CD14-positive monocyte (primary cell): ENCODE data around the gene WHRN. TPM values are rescaled to one million over a fixed set of nuclear protein-coding genes. Genes with fewer than 3 reads are reported as not detected.

ENCODE experiments used
- DNase-seq, 3 donors: peaks; one replicate each; pipeline ENCODE4 v3.0.0-alpha.2; 2011 to 2022
- H2AFZ ChIP-seq: 2 replicates; pipeline ENCODE4 v1.6.0; 2012; ENCODE audit warnings: mild to moderate bottlenecking, low read depth, low read length, inconsistent platforms; ENCODE audit not compliant: insufficient read depth, poor library complexity, severe bottlenecking
- H3K27ac ChIP-seq, 2 donors: 1 replicate in 1 of 2; 2 replicates in 1 of 2; pipeline ENCODE4 v1.5.1; 2012 to 2013; ENCODE audit warnings: low read length in 2 of 2, control low read depth in 1 of 2, inconsistent platforms in 1 of 2, low read depth in 1 of 2, mild to moderate bottlenecking in 1 of 2
- H3K27me3 ChIP-seq, 2 donors: one replicate each; pipeline versions ENCODE4 v1.6.0 to v1.6.1; 2011 to 2013; ENCODE audit warnings: low read length in 2 of 2; ENCODE audit not compliant: control insufficient read depth in 2 of 2, insufficient read depth in 2 of 2
- H3K36me3 ChIP-seq, 2 donors: replicated peaks in 1 of 2; 1 replicate in 1 of 2; 2 replicates in 1 of 2; pipeline versions ENCODE4 v1.5.1 to v1.6.1; 2012 to 2013; ENCODE audit warnings: low read length in 2 of 2, control low read depth in 1 of 2, inconsistent platforms in 1 of 2, mild to moderate bottlenecking in 1 of 2; ENCODE audit not compliant: insufficient read depth in 2 of 2, control insufficient read depth in 1 of 2
- H3K4me1 ChIP-seq, 2 donors: 1 replicate in 1 of 2; 2 replicates in 1 of 2; pipeline versions ENCODE4 v1.5.1 to v1.6.1; 2012 to 2013; ENCODE audit warnings: low read length in 2 of 2, control low read depth in 1 of 2, inconsistent platforms in 1 of 2, mild to moderate bottlenecking in 1 of 2, moderate library complexity in 1 of 2; ENCODE audit not compliant: insufficient read depth in 2 of 2, control insufficient read depth in 1 of 2
- H3K4me2 ChIP-seq: replicated peaks from 2 replicates; pipeline ENCODE3; 2012; ENCODE audit warnings: low read length, moderate library complexity, mild to moderate bottlenecking; ENCODE audit not compliant: poor library complexity, severe bottlenecking; ENCODE audit errors: extremely low read depth
- H3K4me3 ChIP-seq, 3 experiments: fragments of 200-600 bp in 1 of 3; sonication (generic) in 1 of 3; replicated peaks in 1 of 3; 1 replicate in 2 of 3; 2 replicates in 1 of 3; pipeline ENCODE4 v1.5.1; 2011 to 2013; ENCODE audit warnings: low read length in 3 of 3, mild to moderate bottlenecking in 3 of 3, control low read depth in 2 of 3, low read depth in 2 of 3, inconsistent platforms in 1 of 3, moderate library complexity in 1 of 3
- H3K79me2 ChIP-seq: 2 replicates; pipeline ENCODE4 v1.6.0; 2012; ENCODE audit warnings: mild to moderate bottlenecking, control low read depth, inconsistent platforms, low read length, moderate library complexity; ENCODE audit not compliant: insufficient read depth
- H3K9ac ChIP-seq: 2 replicates; pipeline ENCODE4 v1.6.0; 2017; ENCODE audit warnings: low read length, mild to moderate bottlenecking; ENCODE audit not compliant: insufficient read depth, poor library complexity, severe bottlenecking
- H3K9me3 ChIP-seq, 2 donors: replicated peaks in 1 of 2; 1 replicate in 1 of 2; 2 replicates in 1 of 2; pipeline versions ENCODE4 v1.5.1 to v1.6.1; 2012 to 2013; ENCODE audit warnings: low read length in 2 of 2, control low read depth in 1 of 2; ENCODE audit not compliant: control insufficient read depth in 1 of 2, insufficient read depth in 1 of 2
- H4K20me1 ChIP-seq: 2 replicates; pipeline ENCODE4 v1.6.0; 2012; ENCODE audit warnings: mild to moderate bottlenecking, low read length, control low read depth, moderate library complexity; ENCODE audit not compliant: insufficient read depth
- H3K27ac Mint-ChIP-seq, 7 donors: one replicate each; pipeline ENCODE4 v1.8.0; 2020; ENCODE audit warnings: mild to moderate bottlenecking in 7 of 7, mixed read lengths in 7 of 7, moderate library complexity in 6 of 7, inconsistent platforms in 2 of 7
- H3K27me3 Mint-ChIP-seq, 3 donors: one replicate each; pipeline ENCODE4 v1.8.0; 2021 to 2022; ENCODE audit warnings: low read depth in 3 of 3, mild to moderate bottlenecking in 3 of 3, mixed read lengths in 3 of 3, moderate library complexity in 3 of 3, inconsistent platforms in 1 of 3
- H3K36me3 Mint-ChIP-seq, 2 donors: one replicate each; pipeline ENCODE4 v1.8.0; 2020; ENCODE audit warnings: mixed read lengths in 2 of 2, inconsistent platforms in 1 of 2, mild to moderate bottlenecking in 1 of 2
- H3K4me1 Mint-ChIP-seq: one replicate; pipeline ENCODE4 v1.8.0; 2020; ENCODE audit warnings: mild to moderate bottlenecking, mixed read lengths
- H3K4me3 Mint-ChIP-seq, 2 donors: one replicate each; pipeline ENCODE4 v1.8.0; 2020; ENCODE audit warnings: mild to moderate bottlenecking in 2 of 2, mixed read lengths in 2 of 2, moderate library complexity in 1 of 2
- H3K9me3 Mint-ChIP-seq, 7 donors: one replicate each; pipeline ENCODE4 v1.8.0; 2020 to 2022; ENCODE audit warnings: mixed read lengths in 7 of 7, mild to moderate bottlenecking in 6 of 7, moderate library complexity in 6 of 7, inconsistent platforms in 2 of 7
- CTCF ChIP-seq: fragments of 200-600 bp; IDR thresholded peaks from one replicate; pipeline ENCODE4 v1.8.0; 2022; ENCODE audit warnings: antibody characterized with exemption, mild to moderate bottlenecking
- WGBS: methylation state at CpG from one replicate; pipeline ENCODE4 v1.1.5; 2013; ENCODE audit warnings: missing lambda C conversion rate; ENCODE audit not compliant: insufficient coverage; 5-methylcytosine and 5-hydroxymethylcytosine counted together
- intact Hi-C, 2 donors: fragments of 100-400 bp; cut with micrococcal nuclease; formaldehyde crosslinking; loops; one replicate each; pipeline versions ENCODE4 v1.15.0 to v1.15.1; 2023
- polyA plus RNA-seq, 3 donors: library from polyadenylated mRNA; depleted of rRNA in 1 of 3; unstranded in 2 of 3; stranded (reverse) in 1 of 3; fragments of 300-500 nt in 2 of 3; fragments of >200 nt in 1 of 3; fragmentation: Illumina TruSeq in 2 of 3; gene quantifications; 1 replicate in 2 of 3; 2 replicates in 1 of 3; pipeline ENCODE4 v1.2.3, GENCODE V29; 2012 to 2021

Gene WHRN
- polyA plus RNA-seq, 3 donors, result 0.13 to 0.59 (median 0.30) TPM

GRCh38 chr9:114467226-114467750 is 38.0 kb downstream of the WHRN start:
- intact Hi-C loops, result no loop called here
- Histone ChIP-seq H3K36me3 (no peaks in the 10 kb centered on the region), H3K79me2 (no peaks in the 10 kb centered on the region), H4K20me1 (no peaks in the 10 kb centered on the region), H3K27ac (no peak overlapping the region), H3K9ac (no peak overlapping the region), H3K4me2 (no peak overlapping the region), H3K4me3 (no peak overlapping the region), H2AFZ (no peak overlapping the region), H3K4me1 (no peaks in the 10 kb centered on the region), H3K9me3 (no peaks in the 10 kb centered on the region), H3K27me3 (no peaks in the 10 kb centered on the region)
- DNase-seq, result no peak
- Mint-ChIP-seq H3K9me3 (peaks cover 0 to 10% (median 3%) of the 10 kb centered on the region in 7 donors), H3K36me3 (no peaks in the 10 kb centered on the region), H3K4me1 (peaks cover 3% of the 10 kb centered on the region), H3K27ac (peak overlapping the region in 1 of 7 donors; percentile 39), H3K27me3 (peaks cover 0 to 4% (median 1%) of the 10 kb centered on the region in 3 donors), H3K4me3 (no peak overlapping the region)
- no peak for TF ChIP-seq CTCF
- WGBS, result 91% methylated on average over 16 of the region's 19 CpGs

- Histone ChIP-seq H3K9me3 (no peaks in the 10 kb centered on the region), H3K9ac (no peak overlapping the region), H2AFZ (no peak overlapping the region), H4K20me1 (no peaks in the 10 kb centered on the region), H3K27me3 (no peaks in the 10 kb centered on the region), H3K36me3 (no peaks in the 10 kb centered on the region), H3K4me1 (no peaks in the 10 kb centered on the region), H3K27ac (no peak overlapping the region), H3K4me3 (no peak overlapping the region), H3K4me2 (no peak overlapping the region), H3K79me2 (no peaks in the 10 kb centered on the region)
- H3K4me1 Mint-ChIP-seq, result peaks cover 5% of the 10 kb centered on the region
- WGBS, result 87% methylated on average over 24 of the region's 28 CpGs
- intact Hi-C loops, result no loop called here
- H3K36me3 Mint-ChIP-seq, result no peaks in the 10 kb centered on the region
- H3K4me3 Mint-ChIP-seq, result no peak overlapping the region
- peaks cover 0 to 7% (median 3%) of the 10 kb centered on the region in 7 donors for H3K9me3 Mint-ChIP-seq
- DNase-seq, result no peak
- H3K27ac Mint-ChIP-seq, result no peak overlapping the region
- peaks cover 0 to 6% (median 1%) of the 10 kb centered on the region in 3 donors for H3K27me3 Mint-ChIP-seq
- no peak for TF ChIP-seq CTCF
Measured at GRCh38 chr9:114465906-114466900, 39.1 kb downstream of the WHRN start.
